ENCODE results near the gene SHF. TPM values are rescaled to one million over a fixed set of nuclear protein-coding genes. Genes with fewer than 3 reads are reported as not detected.

The SHF gene
- total and polyA plus RNA-seq, 2 donors (not counting 3 experiments of a cell fraction or from before 2014, with no cell fraction given): 2.8 to 5.2 TPM

GRCh38 chr15:45148076-45149059, 39.4 kb downstream of the SHF start:
- FAIRE-seq (no peak), DNase-seq (ENCODE audit: low read depth, low spot score) (no peak)
- Histone ChIP-seq H3K4me1 (ENCODE audit: control insufficient read depth, extremely low read depth, insufficient read depth, low read length) (no peaks in the 10 kb centered on the region), H3K9ac (replicated peaks; ENCODE audit: extremely low read depth, insufficient read depth, low read length) (no peak overlapping the region), H4K20me1 (replicated peaks; ENCODE audit: control insufficient read depth, extremely low read depth, insufficient read depth, low read length) (no peaks in the 10 kb centered on the region), H3K4me3 (replicated peaks in 1 of 3; ENCODE audit: insufficient read depth in 1 of 3, low read depth in 1 of 3, low read length in 3 of 3) (no peak overlapping the region), H3K4me2 (ENCODE audit: insufficient read depth, low read length) (no peak overlapping the region), H2AFZ (ENCODE audit: low read depth, low read length) (no peak overlapping the region), H3K9me3 (replicated peaks; ENCODE audit: control insufficient read depth, insufficient read depth, low read length) (no peaks in the 10 kb centered on the region), H3K27me3 (ENCODE audit: control insufficient read depth in 2 of 2, insufficient read depth in 2 of 2, low read length in 2 of 2) (no peaks in the 10 kb centered on the region), H3K9me1 (replicated peaks; ENCODE audit: control insufficient read depth, extremely low read depth, insufficient read depth, low read length) (no peaks in the 10 kb centered on the region), H3K36me3 (ENCODE audit: control insufficient read depth in 2 of 2, extremely low read depth in 1 of 2, insufficient read depth in 2 of 2, low read length in 2 of 2) (no peaks in the 10 kb centered on the region), H3K79me2 (ENCODE audit: control insufficient read depth, insufficient read depth, low read length) (no peaks in the 10 kb centered on the region), H3K27ac (ENCODE audit: insufficient read depth, low read depth, low read length) (no peak overlapping the region)
- POLR2A ChIA-PET: no interaction called here
- CTCF ChIA-PET: interaction anchor here (1.0 to 1.8 kb wide), 2 partner anchors 15 to 256 kb away, joined by 3 to 6 read pairs; no protein-coding TSS in a partner anchor
- BruUV-seq (replicated peaks): no TSS peak
- intact Hi-C loops (cut with micrococcal nuclease): no loop called here
- dilution Hi-C loops (cut with MboI; ENCODE audit: extremely low pct_ligation_motif_present, low sequenced_read_pairs): no loop called here
- TF ChIP-seq CTCF (IDR thresholded peaks at IDR 0.05; ENCODE audit: extremely low read depth in 1 of 2, insufficient read depth in 1 of 2, low read depth in 1 of 2, low read length in 2 of 2): no peak
- no peak for TF ChIP-seq EZH2 (IDR thresholded peaks at IDR 0.05; ENCODE audit: borderline replicate concordance, low read depth, low read length, severe bottlenecking)

- Histone ChIP-seq H3K9ac (replicated peaks; ENCODE audit: extremely low read depth, insufficient read depth, low read length) (no peak overlapping the region), H3K27ac (ENCODE audit: insufficient read depth, low read depth, low read length) (no peak overlapping the region), H3K4me2 (ENCODE audit: insufficient read depth, low read length) (no peak overlapping the region), H3K27me3 (ENCODE audit: control insufficient read depth in 2 of 2, insufficient read depth in 2 of 2, low read length in 2 of 2) (no peaks in the 10 kb centered on the region), H3K4me3 (replicated peaks in 1 of 3; ENCODE audit: insufficient read depth in 1 of 3, low read depth in 1 of 3, low read length in 3 of 3) (no peak overlapping the region), H3K79me2 (ENCODE audit: control insufficient read depth, insufficient read depth, low read length) (no peaks in the 10 kb centered on the region), H4K20me1 (replicated peaks; ENCODE audit: control insufficient read depth, extremely low read depth, insufficient read depth, low read length) (no peaks in the 10 kb centered on the region), H3K9me1 (replicated peaks; ENCODE audit: control insufficient read depth, extremely low read depth, insufficient read depth, low read length) (no peaks in the 10 kb centered on the region), H3K9me3 (replicated peaks; ENCODE audit: control insufficient read depth, insufficient read depth, low read length) (no peaks in the 10 kb centered on the region), H3K4me1 (ENCODE audit: control insufficient read depth, extremely low read depth, insufficient read depth, low read length) (no peaks in the 10 kb centered on the region), H2AFZ (ENCODE audit: low read depth, low read length) (no peak overlapping the region), H3K36me3 (ENCODE audit: control insufficient read depth in 2 of 2, extremely low read depth in 1 of 2, insufficient read depth in 2 of 2, low read length in 2 of 2) (no peaks in the 10 kb centered on the region)
- CTCF ChIA-PET: interaction anchor here (1.7 kb wide), 2 partner anchors 10 to 16 kb away, joined by 5 to 11 read pairs; no protein-coding TSS in a partner anchor
- FAIRE-seq: no peak
- dilution Hi-C loops (cut with MboI; ENCODE audit: extremely low pct_ligation_motif_present, low sequenced_read_pairs): no loop called here
- no TSS peak for BruUV-seq (replicated peaks)
- DNase-seq (ENCODE audit: low read depth, low spot score): no peak
- TF ChIP-seq MYC (IDR thresholded peaks at IDR 0.05; ENCODE audit: low read depth, low read length): no peak
- TF ChIP-seq MAX (IDR thresholded peaks at IDR 0.05; ENCODE audit: insufficient read depth, insufficient read length): no peak
- no peak for TF ChIP-seq FOS (IDR thresholded peaks at IDR 0.05; ENCODE audit: borderline replicate concordance, insufficient read depth, low read length)
- TF ChIP-seq EZH2 (IDR thresholded peaks at IDR 0.05; ENCODE audit: borderline replicate concordance, low read depth, low read length, severe bottlenecking): no peak
- TF ChIP-seq CTCF (IDR thresholded peaks at IDR 0.05; ENCODE audit: extremely low read depth in 1 of 2, insufficient read depth in 1 of 2, low read depth in 1 of 2, low read length in 2 of 2): no peak
- TF ChIP-seq POLR2A (IDR thresholded peaks at IDR 0.05; ENCODE audit: low read depth, low read length): no peak
- no peak for TF ChIP-seq JUN (IDR thresholded peaks at IDR 0.05; ENCODE audit: borderline replicate concordance, insufficient read depth, insufficient read length, low read depth)
- TF ChIP-seq POLR2AphosphoS5 (IDR thresholded peaks at IDR 0.05; ENCODE audit: insufficient read depth, low read depth, low read length): no peak
- no peak for TF ChIP-seq GATA2 (IDR thresholded peaks at IDR 0.05; ENCODE audit: insufficient read depth, insufficient read length, low read depth, low read length)
- POLR2A ChIA-PET: no interaction called here
- intact Hi-C loops (cut with micrococcal nuclease): no loop called here
Observed at GRCh38 chr15:45147606-45148005, 40.2 kb downstream of the SHF start.

All from endothelial cell of umbilical vein (primary cell).